Endometrium (tissue), 2 donors: ENCODE results near the gene PKNOX2.
"Not testable (repeated sequence)": the region's sequence is repeated elsewhere in the genome, so short reads cannot be mapped to it uniquely, and the experiment has no call there.

Experiments used
- FAIRE-seq: peaks from 2 replicates; lab custom pipeline; 2012; peaks lifted over from hg19 to GRCh38; lab: Jason Lieb, UNC
- donor health status: control.
- donor health status: control.

Gene PKNOX2

GRCh38 chr11:125207866-125208425 lies 43.4 kb downstream of the PKNOX2 start:
- FAIRE-seq, result no peak

GRCh38 chr11:125210066-125210465 lies 45.5 kb downstream of the PKNOX2 start:
- FAIRE-seq, result no peak

- FAIRE-seq, result no peak
Observed at GRCh38 chr11:125211191-125211947, 46.8 kb downstream of the PKNOX2 start.

- FAIRE-seq, result no peak
Observed at GRCh38 chr11:125211948-125212340, 47.4 kb downstream of the PKNOX2 start.

- peak; percentile 94 for FAIRE-seq
Observed at GRCh38 chr11:125214601-125215565, 50.3 kb downstream of the PKNOX2 start.

- no peak for FAIRE-seq
Observed at GRCh38 chr11:125215976-125216375, 51.4 kb downstream of the PKNOX2 start.

- no peak for FAIRE-seq
Observed at GRCh38 chr11:125218336-125218735, 53.8 kb downstream of the PKNOX2 start.

GRCh38 chr11:125221461-125221860 lies 56.9 kb downstream of the PKNOX2 start:
- no peak for FAIRE-seq

GRCh38 chr11:125222494-125222893 lies 57.9 kb downstream of the PKNOX2 start:
- no peak for FAIRE-seq

- FAIRE-seq, result not testable (repeated sequence)
Observed at GRCh38 chr11:125223161-125223560, 58.6 kb downstream of the PKNOX2 start.

- no peak for FAIRE-seq
Observed at GRCh38 chr11:125223901-125224361, 59.4 kb downstream of the PKNOX2 start.

- no peak for FAIRE-seq
Observed at GRCh38 chr11:125224391-125225021, 60.0 kb downstream of the PKNOX2 start.

- FAIRE-seq, result no peak
Observed at GRCh38 chr11:125225401-125225800, 60.9 kb downstream of the PKNOX2 start.

GRCh38 chr11:125226031-125226430 lies 61.5 kb downstream of the PKNOX2 start:
- no peak for FAIRE-seq

- FAIRE-seq, result no peak
Observed at GRCh38 chr11:125226706-125227105, 62.2 kb downstream of the PKNOX2 start.

- FAIRE-seq, result no peak
Observed at GRCh38 chr11:125227151-125227550, 62.6 kb downstream of the PKNOX2 start.

- no peak for FAIRE-seq
Observed at GRCh38 chr11:125228445-125228844, 63.9 kb downstream of the PKNOX2 start.

- FAIRE-seq, result no peak
Observed at GRCh38 chr11:125228993-125229392, 64.4 kb downstream of the PKNOX2 start.

- no peak for FAIRE-seq
Observed at GRCh38 chr11:125229916-125230315, 65.4 kb downstream of the PKNOX2 start.

- no peak for FAIRE-seq
Observed at GRCh38 chr11:125233116-125233515, 68.6 kb downstream of the PKNOX2 start.

GRCh38 chr11:125233736-125234275 lies 69.3 kb downstream of the PKNOX2 start:
- FAIRE-seq, result no peak

GRCh38 chr11:125235071-125235471 lies 70.5 kb downstream of the PKNOX2 start:
- FAIRE-seq, result no peak
